HG03064 (cell line): ENCODE results near the gene RGS7.
"Not testable (repeated sequence)": the region's sequence is repeated elsewhere in the genome, so short reads cannot be mapped to it uniquely, and the experiment has no call there.

ENCODE experiments used
- ATAC-seq: cut with Tn5 transposase; IDR thresholded peaks from one replicate; pipeline ENCODE4 v1.9.1; 2021; ENCODE audit warnings: low read depth; ENCODE audit not compliant: unreplicated experiment

RGS7 gene

GRCh38 chr1:240941701-240942370 is 415.2 kb downstream of the RGS7 start:
- no peak for ATAC-seq

DNA sequence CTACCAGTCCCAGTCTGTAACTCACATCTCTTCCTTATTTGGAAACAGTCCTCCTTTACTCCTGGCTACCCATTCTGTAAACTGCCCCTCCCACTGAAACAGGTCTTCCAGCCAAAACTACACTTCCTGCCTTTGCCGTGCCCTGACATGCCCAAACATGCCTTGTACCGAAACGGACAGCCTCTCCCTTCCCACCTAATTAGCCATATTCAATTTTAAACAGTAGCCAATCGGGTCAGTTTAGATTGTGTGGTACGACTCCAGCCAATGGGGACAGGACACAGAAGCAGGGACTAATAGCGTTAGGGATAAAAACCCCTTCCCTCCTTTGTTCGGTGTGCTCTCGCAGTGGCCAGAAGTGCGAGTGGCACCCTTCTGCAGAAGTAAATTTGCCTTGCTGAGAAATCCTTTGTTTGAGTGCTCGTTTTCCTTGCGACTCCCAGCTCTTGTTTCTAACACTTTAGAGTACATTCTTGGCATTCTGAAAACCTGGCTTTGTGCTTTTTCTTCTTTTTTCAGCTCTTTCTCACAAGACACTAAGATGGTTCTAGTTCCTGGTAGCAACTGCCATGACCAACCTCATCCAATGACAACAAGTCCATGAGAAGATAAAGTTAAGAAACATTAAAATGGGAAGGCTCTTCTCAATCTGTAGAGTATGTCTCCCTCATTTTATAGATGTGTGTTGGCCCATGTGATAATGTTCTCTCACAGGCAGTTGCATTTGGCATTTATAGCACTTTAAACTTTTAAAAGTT is 419.9 kb downstream of the RGS7 start:
- no peak for ATAC-seq

DNA sequence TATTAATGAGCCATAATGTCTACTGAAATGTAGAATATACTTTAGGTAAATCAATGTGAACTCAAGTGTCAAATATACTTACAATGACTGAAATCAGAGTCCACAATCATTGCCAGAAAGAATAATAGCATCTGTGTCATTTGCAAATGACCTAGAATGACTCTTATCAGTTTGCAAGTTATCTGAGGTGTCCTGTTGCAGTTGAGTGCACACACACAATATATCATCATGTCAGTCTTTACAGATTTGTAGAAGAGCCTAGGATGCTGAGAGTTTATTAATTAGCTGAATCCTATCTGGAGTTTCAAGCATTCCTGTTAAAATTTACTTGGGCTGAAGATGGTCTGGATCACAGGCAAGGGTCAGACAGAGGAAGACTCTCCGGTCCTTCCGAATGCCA is 421.1 kb downstream of the RGS7 start:
- ATAC-seq: no peak

GRCh38 chr1:240931031-240931430 is 426.0 kb downstream of the RGS7 start:
- ATAC-seq: no peak

- ATAC-seq: no peak
Measured at GRCh38 chr1:240928265-240928664, 428.7 kb downstream of the RGS7 start.

DNA sequence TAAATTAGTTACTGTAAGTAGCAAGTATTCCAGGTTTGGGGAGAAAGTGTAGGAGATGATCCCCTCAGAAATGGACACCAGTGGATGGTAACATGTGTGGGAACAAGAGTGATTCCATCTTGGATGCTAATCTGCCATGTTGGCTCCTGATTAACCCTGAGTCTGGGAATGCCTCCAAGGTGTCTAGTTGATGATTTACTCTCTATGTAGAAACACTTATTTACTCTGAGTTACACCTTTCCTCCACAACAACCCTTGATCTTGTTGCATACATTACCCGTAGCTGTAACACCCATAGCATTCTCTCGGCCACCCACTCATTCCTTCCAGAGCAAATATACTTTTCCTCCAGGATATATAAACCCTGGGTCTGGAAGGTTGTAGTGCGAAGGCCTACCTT is 429.2 kb downstream of the RGS7 start:
- no peak for ATAC-seq

- no peak for ATAC-seq
Measured at GRCh38 chr1:240925273-240925672, 431.7 kb downstream of the RGS7 start.

GRCh38 chr1:240917976-240918375 is 439.0 kb downstream of the RGS7 start:
- ATAC-seq: no peak

DNA sequence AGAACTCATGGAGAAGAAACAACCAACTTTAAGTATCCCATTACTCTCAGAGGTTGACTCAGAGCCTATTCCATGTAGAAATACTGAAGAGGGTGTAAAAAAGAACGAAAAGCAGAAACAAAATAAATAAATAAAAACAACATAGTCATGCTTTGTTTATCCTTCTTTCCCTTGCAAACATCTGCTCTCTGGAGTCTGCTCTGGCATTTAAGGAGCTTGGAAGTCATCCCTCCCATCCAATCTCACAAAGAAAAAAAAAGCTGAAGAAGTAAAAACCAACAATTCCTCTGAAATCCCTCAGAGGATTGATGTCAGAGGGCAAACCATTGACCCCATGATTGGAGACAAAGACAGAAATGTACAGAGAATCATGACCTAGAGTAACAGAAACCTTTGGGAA is 442.5 kb downstream of the RGS7 start:
- no peak for ATAC-seq

DNA sequence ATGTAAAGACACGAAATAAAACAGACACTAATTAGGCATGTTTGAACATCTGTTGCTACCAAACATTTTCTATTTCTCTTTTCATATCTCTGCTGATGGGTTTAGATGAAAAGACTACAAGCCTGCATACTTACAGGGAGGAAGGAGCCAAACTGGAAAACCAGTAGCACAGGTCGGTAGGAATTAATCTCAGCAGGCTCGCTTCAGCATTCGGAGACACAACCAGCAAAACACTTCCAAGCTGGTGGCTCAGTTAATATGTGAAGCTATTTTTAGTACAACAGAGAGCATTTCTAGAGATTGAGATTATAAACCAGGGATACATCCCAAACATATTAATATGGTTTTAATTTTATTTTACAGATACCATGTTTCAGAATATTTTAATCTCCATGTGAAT is 444.2 kb downstream of the RGS7 start:
- no peak for ATAC-seq

GRCh38 chr1:240909701-240910457 is 447.1 kb downstream of the RGS7 start:
- ATAC-seq: no peak

GRCh38 chr1:240906477-240906876 is 450.5 kb downstream of the RGS7 start:
- no peak for ATAC-seq

- ATAC-seq: no peak
Measured at GRCh38 chr1:240905225-240905765, 451.7 kb downstream of the RGS7 start.

GRCh38 chr1:240895424-240895823 is 461.6 kb downstream of the RGS7 start:
- not testable (repeated sequence) for ATAC-seq

GRCh38 chr1:240888787-240889048 is 468.3 kb downstream of the RGS7 start:
- ATAC-seq: no peak

DNA sequence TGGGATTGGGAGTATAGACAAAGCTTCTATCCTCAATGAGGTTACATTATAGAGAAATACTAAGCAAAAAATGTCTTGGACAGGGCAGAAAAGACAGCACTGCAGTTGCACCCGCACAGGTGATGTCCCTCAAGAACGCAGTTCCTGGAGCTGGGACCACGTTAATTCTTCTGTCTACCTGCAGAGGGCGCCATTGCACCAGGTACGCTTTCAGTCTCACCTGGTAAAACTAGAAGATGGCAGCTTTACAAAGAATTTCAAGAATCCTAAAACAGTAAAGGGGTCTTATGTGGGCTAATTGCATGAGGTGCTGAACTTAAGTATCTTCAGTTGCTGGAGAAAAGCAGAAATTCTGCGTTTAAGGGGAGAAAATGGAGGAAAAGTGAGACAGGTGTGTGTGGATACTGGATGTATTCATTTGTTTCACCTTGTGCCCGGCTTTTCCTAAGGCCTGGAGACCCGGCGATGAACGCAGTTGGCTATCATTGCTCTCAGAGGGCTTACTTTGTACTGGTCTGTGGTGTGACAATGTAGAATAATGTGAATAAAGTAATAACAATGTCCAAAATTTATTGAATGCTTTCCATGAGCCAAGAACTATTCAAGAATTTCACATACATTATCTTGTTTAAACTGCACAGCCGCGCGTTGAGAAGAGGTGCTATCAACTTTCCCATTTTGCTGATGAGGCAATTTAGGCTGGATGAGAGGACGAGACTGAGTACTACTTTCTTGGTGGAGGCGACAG is 468.8 kb downstream of the RGS7 start:
- no peak for ATAC-seq

DNA sequence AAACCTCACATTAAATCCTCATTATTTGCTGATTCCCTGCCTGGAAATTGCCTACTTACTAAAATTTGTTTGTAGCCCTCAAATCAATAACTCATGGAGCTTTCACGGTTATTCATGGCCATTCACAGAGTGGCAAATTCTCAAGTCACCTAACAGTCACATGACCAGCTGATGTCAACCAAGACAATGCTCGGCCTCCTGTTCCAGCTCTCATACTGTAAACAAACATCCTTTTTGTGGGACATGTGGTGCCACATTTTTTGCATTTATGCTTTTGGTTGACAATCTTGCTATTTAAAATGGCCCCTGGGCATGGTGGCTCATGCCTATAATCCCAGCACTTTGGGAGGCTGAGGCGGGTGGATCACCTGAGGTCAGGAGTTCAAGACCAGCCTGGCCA is 473.5 kb downstream of the RGS7 start:
- ATAC-seq: no peak

DNA sequence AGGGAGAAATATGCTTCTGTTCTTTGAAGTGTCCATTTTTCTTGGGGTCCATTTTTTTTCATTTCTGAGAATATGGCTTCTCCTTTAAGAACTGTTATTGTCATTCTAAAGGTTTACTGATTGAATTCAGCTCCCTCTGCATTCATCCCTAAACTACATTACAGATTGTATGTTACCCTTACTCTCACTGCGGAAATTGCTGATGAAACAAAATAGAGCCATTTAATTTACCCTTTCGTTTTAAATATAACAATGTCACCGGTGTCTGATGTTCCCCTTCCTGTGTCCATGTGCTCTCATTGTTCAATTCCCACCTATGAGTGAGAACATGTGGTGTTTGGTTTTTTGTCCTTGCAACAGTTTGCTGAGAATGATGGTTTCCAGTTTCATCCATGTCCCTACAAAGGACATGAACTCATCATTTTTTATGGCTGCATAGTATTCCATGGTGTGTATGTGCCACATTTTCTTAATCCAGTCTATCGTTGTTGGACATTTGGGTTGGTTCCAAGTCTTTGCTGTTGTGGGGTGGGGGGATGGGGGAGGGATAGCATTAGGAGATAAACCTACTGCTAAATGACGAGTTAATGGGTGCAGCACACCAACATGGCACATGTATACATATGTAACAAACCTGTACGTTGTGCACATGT is 474.2 kb downstream of the RGS7 start:
- ATAC-seq: not testable (repeated sequence)

- ATAC-seq: no peak
Measured at GRCh38 chr1:240878631-240879030, 478.4 kb downstream of the RGS7 start.

- ATAC-seq: no peak
Measured at GRCh38 chr1:240877605-240878004, 479.4 kb downstream of the RGS7 start.
